Epidermal melanocyte (primary cell): Measurements from ENCODE around the gene SRPK3.
A peak's percentile ranks its signal among the peaks of the same experiment; 100 is the strongest.

Experiments used
- DNase-seq: peaks from one replicate; pipeline ENCODE4 v3.0.0; 2011; ENCODE audit warnings: low spot score; ENCODE audit not compliant: insufficient read length

SRPK3 gene

GRCh38 chrX:153783378-153784013 lies 2.7 kb downstream of the SRPK3 start:
- DNase-seq = no peak

- no peak for DNase-seq
Observed at GRCh38 chrX:153784325-153784967, 3.6 kb downstream of the SRPK3 start.

- DNase-seq = no peak
Observed at GRCh38 chrX:153786669-153787068, 5.8 kb downstream of the SRPK3 start.

GRCh38 chrX:153789654-153790053 lies 8.8 kb downstream of the SRPK3 start:
- no peak for DNase-seq

- no peak for DNase-seq
Observed at GRCh38 chrX:153791104-153791852, 10.4 kb downstream of the SRPK3 start.

- no peak for DNase-seq
Observed at GRCh38 chrX:153792368-153792767, 11.5 kb downstream of the SRPK3 start.

- DNase-seq = no peak
Observed at GRCh38 chrX:153793291-153793690, 12.4 kb downstream of the SRPK3 start.

- peak; percentile 96 for DNase-seq
Observed at GRCh38 chrX:153794018-153794896, 13.4 kb downstream of the SRPK3 start, which contains the start of the genes IDH3G and SSR4. IDH3G (minus strand) TSS chrX:153794375; CDS start chrX:153794326, 49 bp downstream. SSR4 (plus strand) TSS chrX:153794668; CDS start chrX:153794688, 20 bp downstream.

GRCh38 chrX:153794897-153795816 lies 14.3 kb downstream of the SRPK3 start:
- no peak for DNase-seq

GRCh38 chrX:153797415-153798015 lies 16.7 kb downstream of the SRPK3 start:
- DNase-seq = no peak

GRCh38 chrX:153799326-153799725 lies 18.5 kb downstream of the SRPK3 start:
- no peak for DNase-seq

GRCh38 chrX:153800177-153800722 lies 19.4 kb downstream of the SRPK3 start:
- no peak for DNase-seq

- DNase-seq = no peak
Observed at GRCh38 chrX:153800746-153801145, 19.9 kb downstream of the SRPK3 start.

GRCh38 chrX:153801669-153802068 lies 20.8 kb downstream of the SRPK3 start:
- no peak for DNase-seq

- DNase-seq = peak; percentile 45
Observed at GRCh38 chrX:153802513-153803045, 21.7 kb downstream of the SRPK3 start.

- DNase-seq = no peak
Observed at GRCh38 chrX:153803211-153804099, 22.6 kb downstream of the SRPK3 start.

GRCh38 chrX:153804100-153804595 lies 23.3 kb downstream of the SRPK3 start:
- no peak for DNase-seq

- DNase-seq = no peak
Observed at GRCh38 chrX:153804621-153805020, 23.8 kb downstream of the SRPK3 start.
